NCI-H526 (cell line): ENCODE measurements around the gene WDR89.
"Not testable (repeated sequence)": the region's sequence is repeated elsewhere in the genome, so short reads cannot be mapped to it uniquely, and the experiment has no call there.

Source experiments
- DNase-seq, 2 experiments: peaks; one replicate each; lab custom pipeline; 2025; lab: John Stamatoyannopoulos, UW

Gene WDR89

DNA sequence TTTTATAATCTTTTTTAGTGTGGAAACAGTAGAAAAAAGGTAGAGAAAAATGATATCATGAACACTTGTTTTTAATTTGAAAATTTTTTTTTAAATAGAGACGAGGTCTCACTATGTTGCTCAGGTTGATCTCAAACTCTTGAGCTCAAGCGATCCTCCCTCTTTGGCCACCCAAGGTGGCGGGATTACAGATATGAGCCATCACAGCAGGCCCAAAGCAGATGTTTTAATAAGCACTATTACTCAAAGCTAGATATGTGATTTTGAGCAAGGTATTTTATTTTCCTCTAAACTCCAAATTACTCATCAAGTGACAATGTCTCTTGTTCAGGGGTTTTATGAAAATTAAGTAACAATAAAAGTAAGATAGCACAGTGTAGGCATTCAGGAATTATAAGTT is 10.7 kb upstream of the WDR89 start:
- no peak for DNase-seq

DNA sequence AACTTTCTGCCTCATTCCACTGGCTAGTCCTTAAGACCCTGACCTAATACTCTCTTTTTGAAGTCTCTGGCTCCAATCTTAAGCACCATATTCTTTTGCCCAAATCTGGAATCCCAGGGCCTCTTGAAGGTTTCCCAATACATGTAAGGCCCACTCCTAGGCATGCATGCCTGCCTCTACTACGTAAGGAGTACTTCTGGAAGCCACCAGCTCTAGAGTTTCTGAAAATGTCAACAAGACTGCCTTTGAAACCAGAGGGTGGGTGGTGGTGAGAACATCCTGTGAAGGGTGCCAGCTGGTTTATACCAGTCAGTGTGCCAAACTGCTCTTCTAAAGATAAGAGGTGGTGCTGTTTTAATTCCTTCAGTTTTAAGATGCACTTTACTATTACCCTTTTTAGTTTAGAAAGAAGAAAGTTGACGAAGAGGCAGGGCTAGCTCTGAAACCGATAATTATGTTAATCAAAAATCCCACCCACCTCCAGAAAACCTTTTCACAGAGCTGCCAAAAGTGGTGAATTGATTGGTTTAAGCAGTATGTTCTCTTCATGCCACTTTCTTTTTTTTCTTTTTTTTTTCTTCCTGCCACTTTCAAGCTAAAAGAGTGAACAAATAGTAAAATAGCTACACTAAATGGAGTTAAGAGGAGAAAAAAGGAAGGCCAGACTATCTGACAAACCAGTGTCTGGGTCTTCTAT is 8.7 kb upstream of the WDR89 start:
- DNase-seq = no peak

GRCh38 chr14:63647696-63648410 is 6.2 kb upstream of the WDR89 start:
- DNase-seq = no peak

DNA sequence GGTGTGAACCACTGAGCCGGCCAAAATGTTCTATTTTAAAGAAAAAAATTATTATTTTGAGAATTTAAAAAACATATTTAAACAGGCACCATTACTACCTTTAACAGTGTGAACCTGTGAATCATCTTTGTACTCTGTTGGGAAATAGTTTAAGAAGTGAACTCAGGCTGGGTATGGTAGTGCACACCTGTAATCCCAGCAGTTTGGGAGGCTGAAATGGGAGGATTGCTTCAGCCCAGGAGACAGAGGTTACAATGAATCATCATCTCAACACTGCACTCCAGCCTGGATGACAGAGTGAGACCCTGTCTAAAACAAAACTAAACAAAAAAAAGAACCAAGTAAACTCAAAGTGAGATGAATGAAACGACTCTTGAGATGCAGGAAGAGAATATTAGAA is 3.1 kb upstream of the WDR89 start:
- no peak for DNase-seq

- no peak for DNase-seq
Measured at GRCh38 chr14:63642656-63643382, 1.1 kb upstream of the WDR89 start.

DNA sequence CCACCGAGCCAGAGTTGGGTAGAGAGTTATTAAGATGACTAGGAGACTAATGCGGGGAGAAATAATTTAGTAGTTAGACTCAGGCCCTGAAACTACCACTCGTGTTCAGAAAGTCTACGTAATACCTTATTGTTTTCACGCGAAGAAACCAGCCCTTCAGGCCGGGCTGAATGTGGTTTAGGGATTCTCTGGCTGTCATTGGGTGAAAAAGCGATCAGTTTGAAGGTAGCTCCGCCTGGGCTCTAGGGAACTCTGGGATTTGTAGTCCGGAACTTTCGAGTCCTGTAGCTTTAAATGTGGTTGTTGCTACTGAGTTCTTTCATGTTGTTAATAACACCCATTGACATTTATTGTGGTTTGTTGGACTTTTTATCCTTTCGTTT is 549 bp upstream of the WDR89 start:
- DNase-seq = peak; percentile 94

GRCh38 chr14:63638493-63638892 is 3.2 kb downstream of the WDR89 start:
- DNase-seq = no peak

GRCh38 chr14:63636094-63636635 is 5.5 kb downstream of the WDR89 start:
- not testable (repeated sequence) for DNase-seq

DNA sequence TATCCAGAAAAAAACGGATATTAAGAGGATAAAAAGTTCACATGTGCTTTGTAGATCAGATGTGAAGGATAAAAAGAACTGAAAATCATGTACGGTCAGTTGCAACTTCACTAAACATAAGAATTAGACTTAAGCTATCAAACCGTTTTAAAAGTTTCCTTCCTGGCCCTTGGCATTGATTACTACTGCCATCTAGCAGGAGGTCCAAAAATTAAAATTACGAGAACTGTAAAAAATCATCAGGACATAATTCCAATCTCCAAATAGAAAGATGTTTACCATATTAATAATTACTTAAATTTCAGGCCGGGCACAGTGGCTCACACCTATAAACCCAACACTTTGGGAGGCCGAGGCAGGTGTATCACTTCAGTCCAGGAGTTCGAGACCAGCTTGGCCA is 7.9 kb downstream of the WDR89 start:
- DNase-seq = no peak

GRCh38 chr14:63632932-63633514 is 8.6 kb downstream of the WDR89 start:
- DNase-seq = peak; percentile 1 to 62

DNA sequence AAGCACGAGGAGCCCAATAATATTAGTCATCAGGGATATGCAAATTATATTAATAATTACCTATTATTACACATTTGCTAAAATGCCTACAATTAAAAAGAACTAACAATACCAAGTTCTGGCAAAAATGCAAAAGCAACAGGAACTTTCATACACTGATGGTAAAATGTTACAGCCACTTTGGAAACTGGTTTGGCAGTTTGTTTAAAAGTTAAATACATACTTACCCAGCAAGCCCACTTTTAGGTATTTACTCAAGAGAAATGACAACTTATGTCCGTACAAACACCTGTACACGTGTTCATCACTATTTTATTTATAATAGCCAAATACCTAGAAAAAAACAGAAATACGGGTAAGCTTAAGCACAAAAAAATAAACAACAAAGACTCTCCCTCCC is 17.0 kb downstream of the WDR89 start:
- no peak for DNase-seq

DNA sequence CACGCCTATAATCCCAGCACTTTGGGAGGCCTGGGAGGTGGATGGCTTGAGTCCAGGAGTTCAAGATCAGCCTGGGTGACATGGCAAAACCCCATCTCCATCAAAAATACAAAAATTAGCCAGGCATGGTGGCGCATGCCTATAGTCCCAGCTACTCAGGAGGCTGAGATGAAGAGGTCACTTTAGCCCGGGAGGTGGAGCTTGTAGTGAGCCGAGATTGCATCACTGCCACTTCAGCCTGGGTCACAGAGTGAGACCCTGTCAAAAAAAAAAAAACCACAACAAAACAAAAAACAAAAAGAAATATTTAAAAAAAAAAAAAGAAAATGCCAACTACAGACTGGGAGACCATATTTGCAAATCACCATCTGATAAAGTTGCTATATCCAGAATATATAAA is 17.5 kb downstream of the WDR89 start:
- no peak for DNase-seq

- DNase-seq = not testable (repeated sequence)
Measured at GRCh38 chr14:63621975-63622374, 19.7 kb downstream of the WDR89 start.

DNA sequence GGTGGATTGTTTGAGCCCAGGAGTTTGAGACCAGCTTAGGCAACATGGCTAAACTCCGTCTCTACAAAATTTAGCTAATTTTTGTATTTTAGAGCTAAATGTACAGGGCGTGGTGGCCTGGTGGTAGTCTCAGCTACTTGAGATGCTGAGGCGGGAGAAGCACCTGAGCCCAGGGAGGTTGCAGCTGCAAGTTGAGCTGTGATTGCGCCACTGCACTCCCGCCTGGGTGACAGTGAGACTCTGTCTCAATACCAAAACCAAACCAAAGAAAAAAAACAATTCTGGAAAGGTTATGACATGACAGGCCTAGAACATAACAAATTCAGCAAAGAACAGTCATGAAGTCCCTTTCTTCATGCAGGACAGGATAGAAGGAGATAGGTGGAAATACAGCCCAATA is 25.7 kb downstream of the WDR89 start:
- no peak for DNase-seq

- no peak for DNase-seq
Measured at GRCh38 chr14:63614679-63615363, 26.9 kb downstream of the WDR89 start.

DNA sequence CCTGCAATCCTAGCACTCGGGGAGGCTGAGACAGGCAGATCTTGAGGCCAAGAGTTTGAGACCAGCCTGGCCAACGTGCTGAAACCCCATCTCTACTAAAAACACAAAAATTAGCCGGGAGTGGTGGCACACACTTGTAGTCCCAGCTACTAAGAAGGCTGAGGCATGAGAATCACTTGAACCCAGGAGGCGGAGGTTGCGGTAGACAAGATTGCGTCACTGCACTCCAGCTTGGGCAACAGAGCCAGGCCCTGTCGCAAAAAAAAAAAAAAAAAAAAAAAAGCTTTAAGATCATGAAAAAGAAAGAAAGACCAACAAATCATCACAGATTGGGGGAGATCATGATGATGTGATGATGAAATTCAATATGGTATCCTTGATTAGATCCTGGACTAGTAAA is 30.6 kb downstream of the WDR89 start:
- DNase-seq = no peak

GRCh38 chr14:63605041-63605532 is 36.6 kb downstream of the WDR89 start:
- no peak for DNase-seq

DNA sequence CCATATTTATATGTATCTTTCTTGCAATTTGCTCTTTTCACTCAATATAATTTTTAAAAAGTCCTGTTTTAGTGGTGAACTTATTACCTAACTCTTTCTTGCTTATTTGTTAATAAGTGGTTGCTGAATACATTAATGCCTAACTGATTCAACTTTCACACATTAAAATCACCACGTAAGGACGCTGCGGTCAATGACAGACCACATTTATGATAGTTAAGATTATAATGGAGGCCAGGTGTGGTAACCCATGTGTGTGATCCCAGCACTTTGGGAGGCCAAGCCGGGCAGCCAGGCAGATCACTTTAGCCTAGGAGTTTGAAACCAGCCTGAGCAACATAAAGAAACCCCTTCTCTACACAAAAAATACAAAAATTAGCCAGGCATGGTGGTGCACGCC is 37.0 kb downstream of the WDR89 start:
- no peak for DNase-seq

DNA sequence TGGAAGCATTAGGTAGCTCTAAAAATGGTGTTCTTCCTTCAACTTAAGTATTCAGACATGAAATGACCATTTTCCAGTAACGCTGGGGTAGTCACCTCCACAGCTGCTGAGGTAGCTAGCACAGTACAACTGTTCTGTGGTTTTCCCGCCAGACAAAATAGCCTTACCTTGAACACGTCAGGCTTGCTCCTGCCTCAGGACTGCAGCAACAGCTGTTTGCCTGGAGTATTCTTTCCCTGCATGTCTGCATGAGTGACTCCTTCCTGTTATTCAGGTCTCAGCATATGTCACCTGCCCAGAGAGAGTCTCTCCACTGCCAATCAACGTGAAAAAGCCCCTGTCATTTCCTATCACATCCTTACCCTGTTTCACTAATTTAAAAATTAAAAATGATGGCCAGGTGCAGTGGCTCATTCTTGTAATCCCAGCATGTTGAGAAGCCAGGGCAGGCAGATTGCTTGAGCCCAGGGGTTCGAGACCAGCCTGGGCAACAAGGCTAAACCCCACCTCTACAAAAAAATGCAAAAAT is 37.9 kb downstream of the WDR89 start:
- DNase-seq = no peak

- no peak for DNase-seq
Measured at GRCh38 chr14:63598807-63599206, 42.9 kb downstream of the WDR89 start.

GRCh38 chr14:63596998-63597658 is 44.5 kb downstream of the WDR89 start:
- no peak for DNase-seq
